ENCODE data around the gene EFNA3.
A peak's percentile ranks its signal among the peaks of the same experiment; 100 is the strongest.

The EFNA3 gene

DNA sequence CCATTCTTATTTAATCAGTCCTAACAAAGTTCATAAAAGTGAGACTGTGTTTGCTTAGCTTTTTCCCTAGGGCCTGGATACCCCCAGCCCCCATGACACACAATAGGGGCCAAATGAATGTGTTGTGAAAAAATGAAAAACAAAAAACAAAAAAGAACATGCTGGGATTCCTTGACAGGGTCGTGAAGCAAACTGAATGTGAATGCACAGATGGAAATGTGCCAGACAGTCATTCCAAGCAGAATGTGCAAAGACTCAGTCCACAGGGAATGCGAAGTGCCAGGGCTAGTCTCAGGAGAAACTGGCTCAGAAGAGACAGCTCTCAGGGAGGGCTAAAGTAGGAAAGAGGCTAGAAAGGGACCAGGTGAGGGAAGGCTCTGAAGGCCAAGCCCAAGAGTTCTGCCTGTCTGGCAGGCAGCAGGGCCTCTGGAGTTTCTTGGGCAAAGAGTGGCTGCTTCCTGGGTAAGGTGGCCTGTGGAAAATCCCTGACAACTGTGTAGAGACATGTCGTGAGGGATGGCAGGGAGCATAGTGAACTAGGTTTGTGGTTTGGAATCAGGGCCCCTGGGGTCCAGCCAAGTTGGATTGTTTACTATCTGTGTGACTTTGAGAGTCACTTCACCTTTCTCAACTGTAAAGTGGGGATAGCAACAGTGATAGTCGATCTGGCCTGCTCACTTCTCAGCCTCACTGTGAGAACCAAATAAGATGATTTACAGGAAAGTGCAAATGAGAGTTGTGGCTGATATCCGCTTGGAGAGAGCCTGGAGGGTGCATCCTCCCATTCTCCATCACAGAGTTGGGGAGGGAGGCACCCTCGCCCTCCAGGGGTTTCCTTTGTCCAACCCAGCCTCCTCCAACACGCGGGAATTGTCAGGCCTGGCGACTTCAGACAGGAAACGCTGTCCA, 28.7 kb upstream of the EFNA3 start:
- Histone ChIP-seq H3K4ac (ENCODE audit: low read depth in 1 of 2, low read length in 2 of 2) (no peak overlapping the region), H4K91ac (ENCODE audit: low read length) (no peak overlapping the region), H2BK12ac (ENCODE audit: low read length in 2 of 2) (no peak overlapping the region), H3K18ac (ENCODE audit: low read depth in 1 of 2, low read length in 2 of 2) (peak overlapping the region in 1 of 2 experiments; percentile 98), H2BK5ac (ENCODE audit: low read depth, low read length, poor library complexity, severe bottlenecking) (no peak overlapping the region), H2AK5ac (ENCODE audit: low read length, severe bottlenecking) (no peak overlapping the region), H3K4me1 (ENCODE audit: control insufficient read depth, insufficient read depth, low read depth, low read length) (peaks cover 25% of the 10 kb centered on the region), H3K4me2 (ENCODE audit: low read length, poor library complexity, severe bottlenecking) (peak overlapping the region; percentile 96), H4K8ac (ENCODE audit: low read length) (peak overlapping the region; percentile 59), H3K14ac (ENCODE audit: low read length in 2 of 2) (no peak overlapping the region), H3K9me3 (ENCODE audit: control insufficient read depth, low read length) (no peaks in the 10 kb centered on the region), H3K79me1 (replicated peaks; ENCODE audit: low read length, poor library complexity, severe bottlenecking) (peaks cover 11% of the 10 kb centered on the region), H2BK15ac (ENCODE audit: low read depth, poor library complexity, severe bottlenecking) (no peak overlapping the region), H3K27ac (ENCODE audit: low read length, poor library complexity, severe bottlenecking) (peak overlapping the region; percentile 25), H3K36me3 (ENCODE audit: control insufficient read depth in 1 of 2, insufficient read depth in 2 of 2, low read depth in 1 of 2, low read length in 2 of 2) (peaks cover 11% of the 10 kb centered on the region in 2 experiments), H3K27me3 (ENCODE audit: control insufficient read depth in 1 of 2, insufficient read depth in 1 of 2, low read length in 2 of 2) (no peaks in the 10 kb centered on the region), H3K9ac (ENCODE audit: low read length) (peak overlapping the region; percentile 87), H2BK120ac (ENCODE audit: low read depth, low read length) (no peak overlapping the region), H3K23ac (ENCODE audit: low read length in 2 of 2) (no peak overlapping the region), H3K4me3 (ENCODE audit: insufficient read depth in 1 of 2, low read depth in 1 of 2, low read length in 2 of 2) (peak overlapping the region in 1 of 2 experiments; percentile 91), H2AFZ (ENCODE audit: low read depth, low read length) (peak overlapping the region; percentile 99)
- WGBS = 14% methylated on average over 8 of the region's 10 CpGs
- peak; percentile 61 for DNase-seq

DNA sequence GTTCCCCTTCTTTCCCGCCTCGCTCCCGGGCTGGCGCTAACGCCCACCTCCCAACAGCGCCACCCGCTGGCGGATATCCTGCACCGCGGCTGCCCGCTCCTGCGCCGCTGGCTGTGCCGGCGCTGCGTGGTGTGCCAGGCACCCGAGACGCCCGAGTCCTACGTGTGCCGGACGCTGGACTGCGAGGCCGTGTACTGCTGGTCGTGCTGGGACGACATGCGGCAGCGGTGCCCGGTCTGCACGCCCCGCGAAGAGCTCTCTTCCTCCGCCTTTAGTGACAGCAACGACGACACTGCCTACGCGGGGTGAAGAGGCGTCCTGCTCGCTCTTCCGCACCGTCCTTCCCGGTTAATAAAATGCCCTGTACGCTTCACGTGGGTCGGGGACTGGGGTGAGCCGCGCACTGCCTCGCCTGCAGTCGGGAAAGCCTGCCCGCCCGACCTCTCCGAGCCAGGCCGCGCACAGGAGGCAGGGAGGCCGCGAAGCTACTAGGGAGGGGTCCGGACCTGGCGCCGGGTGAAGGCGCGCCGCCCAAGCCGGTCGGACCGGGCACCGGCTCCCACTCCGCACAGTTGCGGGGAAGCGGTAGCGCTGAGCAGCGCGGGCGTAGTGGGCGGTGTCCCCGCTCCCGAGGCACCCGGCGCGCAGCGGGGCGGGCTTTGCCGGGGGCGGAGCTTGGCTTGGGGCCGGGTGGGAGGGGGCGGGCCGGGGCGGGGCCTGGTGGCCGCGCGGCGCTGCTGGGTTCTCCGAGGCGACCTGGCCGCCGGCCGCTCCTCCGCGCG, 27.9 kb upstream of the EFNA3 start, which contains the start of gene ADAM15:
Gene ADAM15, plus strand, starts transcription at position 757 of the 782 bp plus-strand sequence. CDS start 71 bp downstream, outside the sequence.
- peak within 1 kb of the TSS in 1 of 2 experiments; percentile 96 for H3K14ac ChIP-seq (ENCODE audit: low read length in 2 of 2)
- no peak within 1 kb of the TSS for H2BK5ac ChIP-seq (ENCODE audit: low read depth, low read length, poor library complexity, severe bottlenecking)
- H3K36me3 ChIP-seq (ENCODE audit: control insufficient read depth in 1 of 2, insufficient read depth in 2 of 2, low read depth in 1 of 2, low read length in 2 of 2) = peaks cover 14 to 18% of the 10 kb centered on the region in 2 experiments
- peak within 1 kb of the TSS; percentile 71 to 95 for H3K4me3 ChIP-seq (ENCODE audit: insufficient read depth in 1 of 2, low read depth in 1 of 2, low read length in 2 of 2)
- H3K23ac ChIP-seq (ENCODE audit: low read length in 2 of 2) = peak within 1 kb of the TSS in 1 of 2 experiments; percentile 95
- peak; percentile 82 for DNase-seq
- peak within 1 kb of the TSS; percentile 7 to 57 for H3K4ac ChIP-seq (ENCODE audit: low read depth in 1 of 2, low read length in 2 of 2)
- H4K8ac ChIP-seq (ENCODE audit: low read length) = peak within 1 kb of the TSS; percentile 77
- peak within 1 kb of the TSS; percentile 87 for H3K9ac ChIP-seq (ENCODE audit: low read length)
- H3K18ac ChIP-seq (ENCODE audit: low read depth in 1 of 2, low read length in 2 of 2) = peak within 1 kb of the TSS; percentile 60 to 98
- H2BK15ac ChIP-seq (ENCODE audit: low read depth, poor library complexity, severe bottlenecking) = peak within 1 kb of the TSS; percentile 82
- peak within 1 kb of the TSS; percentile 99 for H2AFZ ChIP-seq (ENCODE audit: low read depth, low read length)
- H2BK12ac ChIP-seq (ENCODE audit: low read length in 2 of 2) = peak within 1 kb of the TSS in 1 of 2 experiments; percentile 75
- peaks cover 13% of the 10 kb centered on the region for H3K79me1 ChIP-seq (replicated peaks; ENCODE audit: low read length, poor library complexity, severe bottlenecking)
- no peak within 1 kb of the TSS for H2AK5ac ChIP-seq (ENCODE audit: low read length, severe bottlenecking)
- peak within 1 kb of the TSS; percentile 96 for H3K4me2 ChIP-seq (ENCODE audit: low read length, poor library complexity, severe bottlenecking)
- peak within 1 kb of the TSS; percentile 37 for H3K27ac ChIP-seq (ENCODE audit: low read length, poor library complexity, severe bottlenecking)
- H3K9me3 ChIP-seq (ENCODE audit: control insufficient read depth, low read length) = no peaks in the 10 kb centered on the region
- H4K91ac ChIP-seq (ENCODE audit: low read length) = no peak within 1 kb of the TSS
- H3K27me3 ChIP-seq (ENCODE audit: control insufficient read depth in 1 of 2, insufficient read depth in 1 of 2, low read length in 2 of 2) = no peaks in the 10 kb centered on the region
- H2BK120ac ChIP-seq (ENCODE audit: low read depth, low read length) = no peak within 1 kb of the TSS
- WGBS = 1% methylated on average over 57 of the region's 99 CpGs
- peaks cover 19% of the 10 kb centered on the region for H3K4me1 ChIP-seq (ENCODE audit: control insufficient read depth, insufficient read depth, low read depth, low read length)

DNA sequence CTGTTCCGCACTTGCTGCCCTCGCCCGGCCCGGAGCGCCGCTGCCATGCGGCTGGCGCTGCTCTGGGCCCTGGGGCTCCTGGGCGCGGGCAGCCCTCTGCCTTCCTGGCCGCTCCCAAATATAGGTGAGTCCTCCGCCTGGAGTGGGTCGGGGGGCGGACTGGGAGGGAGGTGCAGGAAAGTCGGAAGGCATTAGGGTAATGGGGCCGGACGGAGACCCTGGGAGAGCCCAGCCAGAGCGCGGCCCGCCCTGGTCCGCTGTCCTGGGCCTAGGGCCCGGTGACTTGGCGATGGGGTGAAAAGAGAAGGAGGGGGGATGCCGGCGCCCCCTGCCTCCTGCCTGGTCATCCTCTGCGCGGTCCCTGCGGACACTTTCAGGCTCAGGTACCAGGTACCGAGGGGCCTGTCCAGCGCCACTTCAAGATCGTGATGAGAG, 27.3 kb upstream of the EFNA3 start:
- DNase-seq = no peak
- H3K4me3 ChIP-seq (ENCODE audit: insufficient read depth in 1 of 2, low read depth in 1 of 2, low read length in 2 of 2) = peak overlapping the region; percentile 71 to 95
- H2BK120ac ChIP-seq (ENCODE audit: low read depth, low read length) = no peak overlapping the region
- H3K23ac ChIP-seq (ENCODE audit: low read length in 2 of 2) = peak overlapping the region in 1 of 2 experiments; percentile 34
- under 1% methylated on average over 28 of the region's 31 CpGs for WGBS
- no peak overlapping the region for H2BK5ac ChIP-seq (ENCODE audit: low read depth, low read length, poor library complexity, severe bottlenecking)
- H3K9me3 ChIP-seq (ENCODE audit: control insufficient read depth, low read length) = no peaks in the 10 kb centered on the region
- peak overlapping the region; percentile 72 for H2AFZ ChIP-seq (ENCODE audit: low read depth, low read length)
- H3K14ac ChIP-seq (ENCODE audit: low read length in 2 of 2) = peak overlapping the region in 1 of 2 experiments; percentile 69
- no peak overlapping the region for H2AK5ac ChIP-seq (ENCODE audit: low read length, severe bottlenecking)
- H3K4ac ChIP-seq (ENCODE audit: low read depth in 1 of 2, low read length in 2 of 2) = peak overlapping the region; percentile 3 to 6
- peaks cover 17% of the 10 kb centered on the region for H3K4me1 ChIP-seq (ENCODE audit: control insufficient read depth, insufficient read depth, low read depth, low read length)
- peaks cover 13% of the 10 kb centered on the region for H3K79me1 ChIP-seq (replicated peaks; ENCODE audit: low read length, poor library complexity, severe bottlenecking)
- H3K27me3 ChIP-seq (ENCODE audit: control insufficient read depth in 1 of 2, insufficient read depth in 1 of 2, low read length in 2 of 2) = no peaks in the 10 kb centered on the region
- H2BK15ac ChIP-seq (ENCODE audit: low read depth, poor library complexity, severe bottlenecking) = peak overlapping the region; percentile 4
- no peak overlapping the region for H4K8ac ChIP-seq (ENCODE audit: low read length)
- H3K4me2 ChIP-seq (ENCODE audit: low read length, poor library complexity, severe bottlenecking) = peak overlapping the region; percentile 78
- no peak overlapping the region for H4K91ac ChIP-seq (ENCODE audit: low read length)
- peak overlapping the region; percentile 87 for H3K9ac ChIP-seq (ENCODE audit: low read length)
- peak overlapping the region in 1 of 2 experiments; percentile 68 for H3K18ac ChIP-seq (ENCODE audit: low read depth in 1 of 2, low read length in 2 of 2)
- H3K27ac ChIP-seq (ENCODE audit: low read length, poor library complexity, severe bottlenecking) = no peak overlapping the region
- peak overlapping the region in 1 of 2 experiments; percentile 51 for H2BK12ac ChIP-seq (ENCODE audit: low read length in 2 of 2)
- peaks cover 21 to 24% of the 10 kb centered on the region in 2 experiments for H3K36me3 ChIP-seq (ENCODE audit: control insufficient read depth in 1 of 2, insufficient read depth in 2 of 2, low read depth in 1 of 2, low read length in 2 of 2)
